SK-N-SH treated with all-trans-retinoic acid at 6 μM for 48 hours (cell line): Measurements from ENCODE around the gene FLYWCH2.
A peak's percentile ranks its signal among the peaks of the same experiment; 100 is the strongest.

ENCODE experiments used
- ATAC-seq: fragments of 200-7000 bp; cut with Tn5 transposase; 3 replicates; pipeline ENCODE4 v1.9.1; 2020; ENCODE audit warnings: mild to moderate bottlenecking, moderate library complexity
- ARNTL ChIP-seq: fragments of 450-650 bp; formaldehyde crosslinking; IDR thresholded peaks from 2 replicates; pipeline ENCODE4 v1.5.0; 2020; ENCODE audit warnings: low read depth, mild to moderate bottlenecking, moderate library complexity, borderline replicate concordance
- BACH2 ChIP-seq: fragments of 250-450 bp; sonication (Bioruptor Pico); IDR thresholded peaks from 2 replicates; pipeline ENCODE4 v1.9.0; 2021; ENCODE audit warnings: mild to moderate bottlenecking, borderline replicate concordance
- CREB5 ChIP-seq: fragments of 250-450 bp; sonication (Bioruptor Pico); IDR thresholded peaks from 2 replicates; pipeline ENCODE4 v1.5.1; 2020; ENCODE audit warnings: low read depth, mild to moderate bottlenecking, moderate library complexity
- ESRRG ChIP-seq: fragments of 250-450 bp; sonication (Bioruptor Pico); IDR thresholded peaks from 2 replicates; pipeline ENCODE4 v1.6.1; 2021; ENCODE audit warnings: mild to moderate bottlenecking
- GLIS3 ChIP-seq: fragments of 250-450 bp; sonication (Bioruptor Pico); IDR thresholded peaks from 2 replicates; pipeline ENCODE4 v1.5.0; 2020; ENCODE audit warnings: mild to moderate bottlenecking, moderate library complexity
- ISL1 ChIP-seq: fragments of 250-450 bp; sonication (Bioruptor Pico); IDR thresholded peaks from 2 replicates; pipeline ENCODE4 v2.1.2; 2022; ENCODE audit warnings: mild to moderate bottlenecking, moderate library complexity
- OSR1 ChIP-seq: fragments of 250-450 bp; sonication (Bioruptor Pico); IDR thresholded peaks from 2 replicates; pipeline ENCODE4 v1.8.0; 2022; ENCODE audit warnings: moderate library complexity, mild to moderate bottlenecking, inconsistent platforms
- POU6F1 ChIP-seq: fragments of 250-450 bp; sonication (Bioruptor Pico); IDR thresholded peaks from 2 replicates; pipeline ENCODE4 v1.8.0; 2021; ENCODE audit warnings: low read depth, mild to moderate bottlenecking, moderate library complexity, borderline replicate concordance
- PPARA ChIP-seq: fragments of 250-450 bp; sonication (Bioruptor Pico); IDR thresholded peaks from 2 replicates; pipeline ENCODE4 v1.5.0; 2020; ENCODE audit warnings: mild to moderate bottlenecking, borderline replicate concordance
- RARB ChIP-seq: fragments of 250-450 bp; sonication (Bioruptor Pico); IDR thresholded peaks from 2 replicates; pipeline ENCODE4 v1.8.0; 2021; ENCODE audit warnings: mild to moderate bottlenecking, moderate library complexity
- SNAI2 ChIP-seq: fragments of 250-450 bp; sonication (Bioruptor Pico); IDR thresholded peaks from 2 replicates; pipeline ENCODE4 v1.5.0; 2020; ENCODE audit warnings: mild to moderate bottlenecking, moderate library complexity
- TCF4 ChIP-seq: fragments of 250-450 bp; sonication (Bioruptor Pico); IDR thresholded peaks from 2 replicates; pipeline ENCODE4 v1.8.0; 2021; ENCODE audit warnings: mild to moderate bottlenecking, moderate library complexity, borderline replicate concordance
- TOX ChIP-seq: fragments of 250-450 bp; sonication (Bioruptor Pico); IDR thresholded peaks from 2 replicates; pipeline ENCODE4 v1.8.0; 2021; ENCODE audit warnings: mild to moderate bottlenecking, moderate library complexity, borderline replicate concordance
- TSHZ2 ChIP-seq: fragments of 250-450 bp; sonication (Bioruptor Pico); IDR thresholded peaks from 2 replicates; pipeline ENCODE4 v1.5.0; 2020; ENCODE audit warnings: mild to moderate bottlenecking, moderate library complexity
- ZC3H10 ChIP-seq: fragments of 250-450 bp; sonication (Bioruptor Pico); IDR thresholded peaks from 2 replicates; pipeline ENCODE4 v1.5.1; 2021; ENCODE audit warnings: mild to moderate bottlenecking, moderate library complexity
- ZFP3 ChIP-seq: fragments of 250-450 bp; sonication (Bioruptor Pico); IDR thresholded peaks from 2 replicates; pipeline ENCODE4 v1.5.0; 2020; ENCODE audit warnings: mild to moderate bottlenecking, moderate library complexity
- ZFP30 ChIP-seq: fragments of 450-650 bp; formaldehyde crosslinking; IDR thresholded peaks from 2 replicates; pipeline ENCODE4 v1.5.0; 2022; ENCODE audit warnings: mild to moderate bottlenecking, moderate library complexity
- ZNF565 ChIP-seq: fragments of 450-650 bp; formaldehyde crosslinking; conservative IDR thresholded peaks from 2 replicates; pipeline ENCODE4 v1.5.0; 2020; ENCODE audit warnings: low read depth, mild to moderate bottlenecking, moderate library complexity
- ZNF70 ChIP-seq: fragments of 450-650 bp; formaldehyde crosslinking; IDR thresholded peaks from 2 replicates; pipeline ENCODE4 v1.5.0; 2020; ENCODE audit warnings: mild to moderate bottlenecking, moderate library complexity

The FLYWCH2 gene

GRCh38 chr16:2911638-2912329, 28.8 kb downstream of the FLYWCH2 start, which contains the start of gene FLYWCH1 (continued):
- TF ChIP-seq CREB5 (no peak), SNAI2 (CRISPR knock-in tag) (peak; percentile 98), BACH2 (no peak; the same call in 1 of the 2 replicates), TCF4 (no peak)

- TF ChIP-seq GLIS3 (no peak), ZFP30 (CRISPR knock-in tag) (no peak), ARNTL (CRISPR knock-in tag) (no peak)
- ATAC-seq = peak; percentile 69
Observed at GRCh38 chr16:2912330-2913199, 29.6 kb downstream of the FLYWCH2 start.

GRCh38 chr16:2913603-2914002, 30.6 kb downstream of the FLYWCH2 start:
- no peak for ATAC-seq

More at GRCh38 chr16:2913603-2914002, 30.6 kb downstream of the FLYWCH2 start:
- TF ChIP-seq TSHZ2 (no peak), ZFP3 (CRISPR knock-in tag) (no peak), POU6F1 (CRISPR knock-in tag) (no peak), ZFP30 (CRISPR knock-in tag) (no peak), CREB5 (no peak), ISL1 (CRISPR knock-in tag) (no peak), GLIS3 (no peak), ZNF70 (CRISPR knock-in tag) (no peak), RARB (CRISPR knock-in tag) (no peak), SNAI2 (CRISPR knock-in tag) (no peak), OSR1 (CRISPR knock-in tag) (no peak), ZNF565 (CRISPR knock-in tag) (no peak), TOX (CRISPR knock-in tag) (no peak), ZC3H10 (CRISPR knock-in tag) (no peak), ESRRG (CRISPR knock-in tag) (no peak), TCF4 (no peak), PPARA (no peak)
